Activated naive CD8-positive, alpha-beta T cell treated with anti-CD3 and anti-CD28 coated beads, Interleukin-2, amount 10 ng/mL, durations not matched to agents 7 days and 5 days (primary cell): ENCODE measurements around the gene TRIO. TPM values are rescaled to one million over a fixed set of nuclear protein-coding genes. Genes with fewer than 3 reads are reported as not detected.

Experiments
- ATAC-seq: fragments of 150-1000 bp; cut with Tn5 transposase; one replicate; pipeline ENCODE4 v1.10.0; 2021; ENCODE audit warnings: low read depth, moderate library complexity
- POLR2A ChIA-PET: fragments of 350-600 bp; sonication (Branson Sonifier 250); formaldehyde crosslinking; loops from one replicate; lab custom pipeline; 2021; ENCODE audit warnings: antibody characterized with exemption; lab: Charles Lee
- DNase-seq: peaks from one replicate; pipeline ENCODE4 v3.0.0; 2021
- H3K27ac Mint-ChIP-seq: one replicate; pipeline ENCODE4 v1.8.0; 2022; ENCODE audit warnings: mild to moderate bottlenecking, mixed read lengths
- H3K27me3 Mint-ChIP-seq: one replicate; pipeline ENCODE4 v1.8.0; 2022; ENCODE audit warnings: mild to moderate bottlenecking, moderate library complexity, mixed read lengths
- H3K36me3 Mint-ChIP-seq: one replicate; pipeline ENCODE4 v1.8.0; 2021; ENCODE audit warnings: mild to moderate bottlenecking, mixed read lengths
- H3K4me1 Mint-ChIP-seq: one replicate; pipeline ENCODE4 v1.8.0; 2021; ENCODE audit warnings: mixed read lengths
- H3K4me3 Mint-ChIP-seq: one replicate; pipeline ENCODE4 v1.8.0; 2022; ENCODE audit warnings: mild to moderate bottlenecking, moderate library complexity, mixed read lengths
- H3K9me3 Mint-ChIP-seq: one replicate; pipeline ENCODE4 v1.8.0; 2021; ENCODE audit warnings: mixed read lengths
- total RNA-seq, 2 experiments: library from RNA; stranded (reverse); gene quantifications; one replicate each; pipeline ENCODE4 v1.2.3, GENCODE V29; 2021

Gene TRIO
- total RNA-seq, 2 experiments from 2014 or later: 7.7 to 7.9 TPM

DNA sequence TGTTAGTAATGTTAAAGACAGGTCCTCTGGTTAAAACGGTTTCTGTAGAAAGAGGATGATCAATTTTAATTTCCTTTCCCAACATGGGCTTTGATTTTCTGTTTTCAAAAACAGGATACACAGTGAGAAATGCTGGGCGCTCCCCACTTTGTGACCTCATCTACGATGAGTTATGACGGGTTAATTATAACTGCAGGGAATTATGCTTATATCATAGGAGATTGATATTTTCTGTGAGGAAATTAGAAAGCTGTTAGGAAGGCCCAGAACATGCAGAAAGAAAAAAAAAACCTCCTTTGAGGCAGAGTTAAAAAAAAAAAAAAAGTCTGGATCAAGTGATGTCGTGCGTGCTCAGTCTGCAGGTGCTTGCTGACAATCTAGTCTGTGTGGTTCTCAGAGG is 261.6 kb downstream of the TRIO start:
- H3K9me3 Mint-ChIP-seq: peaks cover 11% of the 10 kb centered on the region
- peaks cover 14% of the 10 kb centered on the region for H3K36me3 Mint-ChIP-seq
- ATAC-seq (no peak), DNase-seq (no peak)
- H3K4me3 Mint-ChIP-seq: no peak overlapping the region
- POLR2A ChIA-PET: no interaction called here
- H3K27me3 Mint-ChIP-seq: peaks cover 3% of the 10 kb centered on the region
- peaks cover 39% of the 10 kb centered on the region for H3K4me1 Mint-ChIP-seq
- no peak overlapping the region for H3K27ac Mint-ChIP-seq

DNA sequence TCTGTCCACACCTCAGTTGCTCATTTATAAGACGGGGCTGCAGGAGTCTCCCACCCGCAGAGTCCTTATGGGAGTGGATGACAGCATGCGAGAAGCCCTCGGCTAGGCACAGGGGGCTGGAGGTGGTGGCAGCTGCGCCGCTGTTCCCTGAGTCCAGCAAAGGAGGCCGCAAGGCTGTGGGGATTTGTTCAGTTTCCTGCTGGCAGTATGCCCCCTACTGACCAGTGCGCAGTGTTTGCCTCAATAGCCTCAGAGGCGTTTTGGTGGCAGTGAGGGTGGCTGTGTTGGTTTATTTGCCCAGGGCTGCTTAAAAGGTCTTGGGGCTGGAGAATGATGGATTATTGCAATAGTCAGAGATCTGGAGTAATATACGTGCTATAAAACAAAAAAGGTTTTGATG is 262.1 kb downstream of the TRIO start:
- no peak overlapping the region for H3K27ac Mint-ChIP-seq
- H3K27me3 Mint-ChIP-seq: peaks cover 3% of the 10 kb centered on the region
- no peak overlapping the region for H3K4me3 Mint-ChIP-seq
- POLR2A ChIA-PET: no interaction called here
- ATAC-seq (no peak), DNase-seq (no peak)
- peaks cover 14% of the 10 kb centered on the region for H3K36me3 Mint-ChIP-seq
- H3K4me1 Mint-ChIP-seq: peaks cover 34% of the 10 kb centered on the region
- peaks cover 11% of the 10 kb centered on the region for H3K9me3 Mint-ChIP-seq

GRCh38 chr5:14405706-14406553 is 262.8 kb downstream of the TRIO start:
- no peak overlapping the region for H3K27ac Mint-ChIP-seq
- peaks cover 14% of the 10 kb centered on the region for H3K36me3 Mint-ChIP-seq
- peaks cover 3% of the 10 kb centered on the region for H3K27me3 Mint-ChIP-seq
- POLR2A ChIA-PET: no interaction called here
- H3K9me3 Mint-ChIP-seq: peaks cover 11% of the 10 kb centered on the region
- DNase-seq: no peak
- no peak for ATAC-seq
- H3K4me1 Mint-ChIP-seq: peaks cover 28% of the 10 kb centered on the region
- H3K4me3 Mint-ChIP-seq: no peak overlapping the region

DNA sequence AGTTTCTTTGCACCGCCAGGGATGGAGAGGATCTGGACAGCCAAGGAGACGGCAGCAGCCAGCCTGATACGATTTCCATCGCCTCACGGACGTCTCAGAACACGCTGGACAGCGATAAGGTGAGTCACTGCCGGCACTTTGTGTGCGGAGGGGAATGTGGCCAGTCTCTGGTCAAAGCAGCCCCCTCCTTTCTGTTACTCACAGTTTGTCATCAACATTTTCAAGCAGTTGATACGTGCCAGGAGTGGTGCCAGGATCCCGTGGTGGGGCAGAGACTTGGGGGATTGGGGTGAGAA is 263.4 kb downstream of the TRIO start:
- Mint-ChIP-seq H3K27ac (no peak overlapping the region), H3K9me3 (peaks cover 11% of the 10 kb centered on the region), H3K4me3 (no peak overlapping the region), H3K36me3 (peaks cover 13% of the 10 kb centered on the region), H3K27me3 (peaks cover 3% of the 10 kb centered on the region), H3K4me1 (peaks cover 22% of the 10 kb centered on the region)
- no peak for ATAC-seq
- POLR2A ChIA-PET: no interaction called here
- DNase-seq: no peak

- Mint-ChIP-seq H3K27ac (no peak overlapping the region), H3K36me3 (peaks cover 13% of the 10 kb centered on the region)
- POLR2A ChIA-PET: interaction anchor here (0.6 kb wide), 1 partner anchor 188 kb away, joined by 4 read pairs; no protein-coding TSS in a partner anchor
Measured at GRCh38 chr5:14407051-14407450, 263.9 kb downstream of the TRIO start.

DNA sequence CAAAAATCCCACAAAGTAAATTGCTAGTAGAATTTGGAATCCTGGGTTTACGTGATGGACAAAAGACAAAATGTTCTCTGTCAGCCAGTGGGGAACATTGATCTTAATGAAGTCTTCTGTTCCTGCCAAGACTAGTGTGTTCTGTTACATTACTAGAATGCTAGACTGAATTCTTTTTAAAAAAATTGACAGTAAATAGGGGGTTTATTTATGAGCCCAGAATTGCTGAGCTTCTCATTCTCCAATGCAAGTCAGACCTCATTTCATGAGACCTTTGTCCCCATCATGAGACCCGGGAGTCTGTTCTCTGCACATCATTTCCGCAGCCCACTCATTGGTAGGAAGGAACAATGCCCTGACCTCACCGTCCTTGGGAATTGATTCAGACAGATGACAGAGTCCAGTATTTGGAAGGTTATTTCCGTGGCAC is 264.6 kb downstream of the TRIO start:
- no peak overlapping the region for H3K4me3 Mint-ChIP-seq
- H3K36me3 Mint-ChIP-seq: peaks cover 7% of the 10 kb centered on the region
- H3K9me3 Mint-ChIP-seq: peaks cover 3% of the 10 kb centered on the region
- peaks cover 15% of the 10 kb centered on the region for H3K4me1 Mint-ChIP-seq
- no peak overlapping the region for H3K27ac Mint-ChIP-seq
- no peak for DNase-seq
- peaks cover 3% of the 10 kb centered on the region for H3K27me3 Mint-ChIP-seq
- POLR2A ChIA-PET: interaction anchor here (0.6 kb wide), 1 partner anchor 187 kb away, joined by 4 read pairs; no protein-coding TSS in a partner anchor
- no peak for ATAC-seq

More at GRCh38 chr5:14407051-14407450, 263.9 kb downstream of the TRIO start:
- no peak for DNase-seq
- peaks cover 3% of the 10 kb centered on the region for H3K27me3 Mint-ChIP-seq
- H3K9me3 Mint-ChIP-seq: peaks cover 10% of the 10 kb centered on the region
- peaks cover 19% of the 10 kb centered on the region for H3K4me1 Mint-ChIP-seq
- ATAC-seq: no peak
- no peak overlapping the region for H3K4me3 Mint-ChIP-seq

DNA sequence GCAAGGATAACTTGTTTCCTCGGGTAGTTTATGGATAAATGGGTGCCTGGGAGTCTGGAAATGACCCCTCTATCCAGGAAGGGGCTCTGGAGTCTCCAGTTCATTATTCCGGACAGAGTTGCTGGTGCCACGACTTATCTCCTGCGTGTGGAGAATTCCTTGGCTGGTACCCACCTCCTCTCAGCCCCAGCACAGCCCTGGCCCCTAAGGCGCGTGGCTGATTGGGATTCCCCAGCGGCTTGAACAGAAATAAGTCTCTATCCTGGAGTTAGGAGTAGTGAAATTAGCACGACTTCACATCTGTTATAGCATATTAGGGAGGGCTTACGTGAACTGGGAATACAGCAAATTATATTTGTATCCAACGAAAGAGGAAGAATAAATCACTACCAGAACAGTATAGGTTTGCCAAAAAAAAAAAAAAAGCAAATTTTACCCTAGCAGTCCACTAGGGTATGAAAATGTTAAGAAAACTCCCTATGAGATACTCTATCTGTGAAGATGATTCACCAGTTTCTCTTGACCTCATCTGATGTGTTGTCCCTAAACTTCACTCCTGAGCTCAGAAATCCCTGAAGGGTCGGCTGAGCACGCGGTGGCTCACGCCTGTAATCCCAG is 265.9 kb downstream of the TRIO start:
- H3K4me3 Mint-ChIP-seq: no peak overlapping the region
- H3K4me1 Mint-ChIP-seq: peaks cover 23% of the 10 kb centered on the region
- no peak overlapping the region for H3K27ac Mint-ChIP-seq
- POLR2A ChIA-PET: no interaction called here
- ATAC-seq (no peak), DNase-seq (no peak)
- H3K27me3 Mint-ChIP-seq: peaks cover 3% of the 10 kb centered on the region
- H3K9me3 Mint-ChIP-seq: no peaks in the 10 kb centered on the region
- peaks cover 1% of the 10 kb centered on the region for H3K36me3 Mint-ChIP-seq

- Mint-ChIP-seq H3K27ac (no peak overlapping the region), H3K36me3 (peaks cover 1% of the 10 kb centered on the region), H3K9me3 (no peaks in the 10 kb centered on the region), H3K4me1 (peaks cover 25% of the 10 kb centered on the region), H3K4me3 (no peak overlapping the region), H3K27me3 (no peaks in the 10 kb centered on the region)
- no peak for DNase-seq
- ATAC-seq: no peak
- POLR2A ChIA-PET: no interaction called here
Measured at GRCh38 chr5:14410068-14410393, 266.9 kb downstream of the TRIO start.

GRCh38 chr5:14410394-14411201 is 267.5 kb downstream of the TRIO start:
- Mint-ChIP-seq H3K4me1 (peaks cover 31% of the 10 kb centered on the region), H3K36me3 (peaks cover 1% of the 10 kb centered on the region), H3K4me3 (no peak overlapping the region), H3K9me3 (no peaks in the 10 kb centered on the region), H3K27me3 (no peaks in the 10 kb centered on the region), H3K27ac (no peak overlapping the region)
- DNase-seq (no peak), ATAC-seq (no peak)
- POLR2A ChIA-PET: interaction anchor here (0.6 kb wide), 1 partner anchor 13 kb away, joined by 4 read pairs; no protein-coding TSS in a partner anchor

DNA sequence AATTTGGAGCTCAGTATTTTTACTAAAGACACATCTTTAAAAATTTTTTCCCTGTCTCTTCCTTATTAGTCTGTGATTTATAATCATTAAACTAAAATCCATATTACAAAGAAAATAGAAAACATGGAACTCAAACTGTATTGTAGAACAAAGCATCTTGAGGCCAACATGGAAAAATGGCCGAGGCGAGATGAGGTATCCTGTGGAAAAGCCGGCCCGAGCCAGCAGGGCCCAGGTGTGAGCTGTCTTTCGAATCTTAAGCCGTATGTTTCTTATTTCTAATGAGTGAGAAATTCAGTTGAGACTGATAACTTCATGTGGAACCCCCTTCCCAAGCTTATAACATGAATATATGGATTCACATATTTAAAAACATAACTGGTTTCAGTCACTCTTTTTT is 268.1 kb downstream of the TRIO start:
- Mint-ChIP-seq H3K4me1 (peaks cover 34% of the 10 kb centered on the region), H3K4me3 (no peak overlapping the region), H3K9me3 (no peaks in the 10 kb centered on the region), H3K36me3 (peaks cover 1% of the 10 kb centered on the region), H3K27ac (no peak overlapping the region), H3K27me3 (no peaks in the 10 kb centered on the region)
- POLR2A ChIA-PET: interaction anchor here (0.6 kb wide), 1 partner anchor 13 kb away, joined by 4 read pairs; no protein-coding TSS in a partner anchor
- no peak for ATAC-seq
- DNase-seq: no peak

GRCh38 chr5:14413331-14413750 is 270.2 kb downstream of the TRIO start:
- Mint-ChIP-seq H3K9me3 (no peaks in the 10 kb centered on the region), H3K4me3 (peak overlapping the region; percentile 82), H3K27me3 (no peaks in the 10 kb centered on the region), H3K36me3 (peaks cover 4% of the 10 kb centered on the region), H3K27ac (peak overlapping the region; percentile 98), H3K4me1 (peaks cover 43% of the 10 kb centered on the region)
- POLR2A ChIA-PET: interaction anchor here (1.0 to 4.0 kb wide), 7 partner anchors 10 to 254 kb away, joined by 3 to 32 read pairs (median 7); no protein-coding TSS in a partner anchor
- peak; percentile 41 for ATAC-seq
- no peak for DNase-seq

DNA sequence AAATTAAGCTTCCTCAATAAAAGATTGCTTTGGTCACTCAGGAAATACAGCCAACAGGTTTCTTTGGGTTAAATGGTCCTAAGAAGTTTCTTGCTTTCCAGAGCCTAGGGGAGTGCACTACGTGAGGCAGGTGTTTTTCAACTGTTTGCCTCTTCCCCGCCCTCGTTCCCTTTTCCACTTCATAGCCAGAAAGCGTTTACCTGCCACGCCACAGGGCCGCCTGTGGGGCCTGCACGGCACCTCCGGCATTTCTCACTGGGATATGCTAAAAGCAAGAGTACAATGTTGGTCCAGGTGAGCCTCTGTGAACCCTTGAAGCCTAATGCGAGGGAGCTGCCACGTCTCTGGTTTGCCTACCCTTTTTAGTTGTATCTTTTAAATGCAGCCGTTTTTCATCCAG is 270.9 kb downstream of the TRIO start:
- Mint-ChIP-seq H3K9me3 (no peaks in the 10 kb centered on the region), H3K4me1 (peaks cover 46% of the 10 kb centered on the region), H3K4me3 (peak overlapping the region; percentile 82), H3K27me3 (no peaks in the 10 kb centered on the region), H3K27ac (peak overlapping the region; percentile 98), H3K36me3 (peaks cover 6% of the 10 kb centered on the region)
- POLR2A ChIA-PET: interaction anchor here (1.0 to 4.0 kb wide), 8 partner anchors 9 to 253 kb away, joined by 3 to 32 read pairs (median 6); no protein-coding TSS in a partner anchor
- ATAC-seq: peak; percentile 6
- peak; percentile 50 for DNase-seq

GRCh38 chr5:14414656-14415023 is 271.5 kb downstream of the TRIO start:
- Mint-ChIP-seq H3K4me1 (peaks cover 46% of the 10 kb centered on the region), H3K4me3 (peak overlapping the region; percentile 82), H3K27me3 (no peaks in the 10 kb centered on the region), H3K27ac (peak overlapping the region; percentile 98), H3K36me3 (peaks cover 5% of the 10 kb centered on the region), H3K9me3 (no peaks in the 10 kb centered on the region)
- ATAC-seq (peak; percentile 36), DNase-seq (no peak)
- POLR2A ChIA-PET: interaction anchor here (1.0 to 4.0 kb wide), 8 partner anchors 9 to 253 kb away, joined by 4 to 32 read pairs (median 6); no protein-coding TSS in a partner anchor
